ENCODE results near the gene FNIP2. TPM values are rescaled to one million over a fixed set of nuclear protein-coding genes. Genes with fewer than 3 reads are reported as not detected.

FNIP2 gene
- total and polyA plus RNA-seq, 2 donors (not counting 1 experiment from before 2014, with no cell fraction given), result 0.03 to 0.17 TPM

DNA sequence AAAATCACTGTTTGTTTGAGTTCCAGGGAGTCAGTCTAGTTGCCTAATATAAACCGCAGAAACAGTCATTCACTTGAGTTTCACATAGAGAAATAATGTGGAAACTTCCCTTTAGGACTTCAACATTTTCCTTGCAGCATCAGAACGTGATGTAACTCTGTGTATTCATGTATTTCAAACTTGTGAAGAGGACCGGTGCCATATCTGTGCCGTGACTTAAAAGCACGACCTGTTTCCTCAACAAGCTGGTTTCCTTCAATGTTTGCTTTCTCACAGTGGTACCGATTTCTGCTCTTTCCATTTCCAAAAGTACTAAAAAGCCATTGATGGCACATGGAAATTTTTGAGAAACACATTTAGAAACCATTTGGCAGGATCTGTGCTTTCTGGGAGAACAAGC is 167.4 kb downstream of the FNIP2 start:
- intact Hi-C loops (cut with micrococcal nuclease), result no loop called here
- CTCF ChIA-PET, result no interaction called here
- POLR2A ChIA-PET, result no interaction called here
- no peaks in the 10 kb centered on the region for H3K36me3 ChIP-seq (replicated peaks in 1 of 2; ENCODE audit: control extremely low read depth in 1 of 2, control insufficient read depth in 1 of 2, extremely low read depth in 1 of 2, insufficient read depth in 2 of 2, low read length in 1 of 2)
- no peak for TF ChIP-seq EZH2 (IDR thresholded peaks at IDR 0.05; ENCODE audit: borderline replicate concordance, insufficient read depth, low read depth, low read length, poor library complexity, severe bottlenecking)
- no peak for TF ChIP-seq CTCF (IDR thresholded peaks at IDR 0.05)
- H3K27ac ChIP-seq (ENCODE audit: low read length in 2 of 2), result no peak overlapping the region
- no peak overlapping the region for H3K4me3 Mint-ChIP-seq
- H3K27me3 Mint-ChIP-seq, result peaks cover 4% of the 10 kb centered on the region
- H2AFZ ChIP-seq (ENCODE audit: insufficient read depth, low read depth, low read length, poor library complexity, severe bottlenecking), result no peak overlapping the region
- no peaks in the 10 kb centered on the region for H4K20me1 ChIP-seq (ENCODE audit: control insufficient read depth, insufficient read depth, low read length, poor library complexity, severe bottlenecking)
- no peaks in the 10 kb centered on the region for H3K4me1 Mint-ChIP-seq
- no peaks in the 10 kb centered on the region for H3K9me3 Mint-ChIP-seq (ENCODE audit: insufficient read depth)
- 95% methylated on average over 3 of the region's 6 CpGs for WGBS (ENCODE audit: insufficient coverage)
- H3K27ac Mint-ChIP-seq, result no peak overlapping the region
- no peak overlapping the region for H3K9ac ChIP-seq (ENCODE audit: low read length)
- H3K9me3 ChIP-seq (ENCODE audit: control extremely low read depth in 1 of 3, control insufficient read depth in 2 of 3, insufficient read depth in 1 of 3, low read length in 2 of 3), result peaks cover 0 to 1% (median 0%) of the 10 kb centered on the region in 3 donors
- no peak for ATAC-seq (ENCODE audit: low read depth)
- H3K79me2 ChIP-seq (ENCODE audit: control insufficient read depth, insufficient read depth, low read length), result no peaks in the 10 kb centered on the region
- no peak overlapping the region for H3K4me3 ChIP-seq (ENCODE audit: control extremely low read depth in 1 of 5, extremely low read depth in 1 of 5, insufficient read depth in 1 of 5, low read depth in 2 of 5, low read length in 4 of 5)
- H3K4me2 ChIP-seq (replicated peaks; ENCODE audit: low read depth, low read length, poor library complexity, severe bottlenecking), result no peak overlapping the region
- peaks cover 0 to 3% (median 0%) of the 10 kb centered on the region in 4 experiments for H3K27me3 ChIP-seq (replicated peaks in 1 of 4; ENCODE audit: control extremely low read depth in 1 of 4, control insufficient read depth in 3 of 4, insufficient read depth in 4 of 4, low read length in 3 of 4)
- DNase-seq, result no peak
- H3K4me1 ChIP-seq (ENCODE audit: control insufficient read depth in 2 of 2, insufficient read depth in 2 of 2, low read length in 2 of 2), result no peaks in the 10 kb centered on the region

DNA sequence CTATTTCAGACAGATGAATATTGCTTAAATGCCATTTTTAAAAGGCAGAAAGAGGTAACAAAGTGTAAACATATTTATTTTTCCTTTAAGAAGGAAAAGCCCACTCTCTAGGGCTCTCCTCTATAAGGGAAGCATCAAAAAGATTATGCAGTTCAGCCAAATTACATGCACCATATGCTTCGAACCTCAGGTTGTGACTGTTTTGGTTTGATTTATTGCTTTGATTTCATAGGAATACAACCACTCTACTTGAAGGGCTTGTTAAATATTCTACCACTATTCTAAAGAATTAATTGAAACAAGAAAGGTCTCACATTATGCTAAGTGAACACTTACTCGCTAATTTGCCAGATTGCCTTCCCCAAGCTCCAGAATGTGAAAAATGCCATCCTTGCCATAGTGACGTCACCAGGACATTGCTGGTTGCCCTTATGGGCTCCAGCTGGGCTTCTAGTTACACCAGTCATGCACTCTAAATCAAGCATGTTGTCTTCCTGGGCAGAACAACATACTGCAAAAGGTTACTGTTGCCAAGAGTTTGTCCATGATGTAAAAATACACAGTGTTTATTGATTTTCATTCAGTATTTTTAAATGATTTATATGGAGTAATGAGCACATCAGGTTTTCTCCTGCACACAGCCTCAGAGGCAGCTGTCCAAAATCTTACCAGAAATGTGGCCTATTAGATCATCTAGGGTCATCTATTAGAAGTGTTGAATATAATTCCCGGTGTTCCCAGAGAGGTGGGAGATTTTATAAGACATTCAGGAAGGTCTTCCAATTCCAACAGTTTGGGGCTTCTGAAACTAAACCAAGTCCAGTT is 169.6 kb downstream of the FNIP2 start:
- Histone ChIP-seq H4K20me1 (ENCODE audit: control insufficient read depth, insufficient read depth, low read length, poor library complexity, severe bottlenecking) (no peaks in the 10 kb centered on the region), H3K9me3 (ENCODE audit: control extremely low read depth in 1 of 3, control insufficient read depth in 2 of 3, insufficient read depth in 1 of 3, low read length in 2 of 3) (peaks cover 0 to 1% (median 0%) of the 10 kb centered on the region in 3 donors), H3K4me2 (replicated peaks; ENCODE audit: low read depth, low read length, poor library complexity, severe bottlenecking) (no peak overlapping the region), H3K27ac (ENCODE audit: low read length in 2 of 2) (no peak overlapping the region), H3K79me2 (ENCODE audit: control insufficient read depth, insufficient read depth, low read length) (no peaks in the 10 kb centered on the region), H3K4me1 (ENCODE audit: control insufficient read depth in 2 of 2, insufficient read depth in 2 of 2, low read length in 2 of 2) (no peaks in the 10 kb centered on the region), H3K27me3 (replicated peaks in 1 of 4; ENCODE audit: control extremely low read depth in 1 of 4, control insufficient read depth in 3 of 4, insufficient read depth in 4 of 4, low read length in 3 of 4) (peaks cover 0 to 3% (median 0%) of the 10 kb centered on the region in 4 experiments), H3K9ac (ENCODE audit: low read length) (no peak overlapping the region), H3K36me3 (replicated peaks in 1 of 2; ENCODE audit: control extremely low read depth in 1 of 2, control insufficient read depth in 1 of 2, extremely low read depth in 1 of 2, insufficient read depth in 2 of 2, low read length in 1 of 2) (no peaks in the 10 kb centered on the region), H2AFZ (ENCODE audit: insufficient read depth, low read depth, low read length, poor library complexity, severe bottlenecking) (no peak overlapping the region), H3K4me3 (ENCODE audit: control extremely low read depth in 1 of 5, extremely low read depth in 1 of 5, insufficient read depth in 1 of 5, low read depth in 2 of 5, low read length in 4 of 5) (no peak overlapping the region)
- ChIA-PET POLR2A (no interaction called here), CTCF (no interaction called here)
- DNase-seq (no peak), ATAC-seq (ENCODE audit: low read depth) (no peak)
- Mint-ChIP-seq H3K4me3 (no peak overlapping the region), H3K4me1 (no peaks in the 10 kb centered on the region), H3K9me3 (ENCODE audit: insufficient read depth) (no peaks in the 10 kb centered on the region), H3K27me3 (peaks cover 4% of the 10 kb centered on the region), H3K27ac (no peak overlapping the region)
- TF ChIP-seq EZH2 (IDR thresholded peaks at IDR 0.05; ENCODE audit: borderline replicate concordance, insufficient read depth, low read depth, low read length, poor library complexity, severe bottlenecking) (no peak), CTCF (IDR thresholded peaks at IDR 0.05) (no peak)
- intact Hi-C loops (cut with micrococcal nuclease), result no loop called here
- WGBS (ENCODE audit: insufficient coverage), result 96% methylated on average over 2 of the region's 4 CpGs
